CD1c-positive myeloid dendritic cell (primary cell): Measurements from ENCODE around the gene NCOR1.
"Not testable (repeated sequence)": the region's sequence is repeated elsewhere in the genome, so short reads cannot be mapped to it uniquely, and the experiment has no call there.

Source experiments
- DNase-seq: peaks from one replicate; pipeline ENCODE4 v3.0.0-alpha.2; 2016; ENCODE audit errors: extremely low spot score

Gene NCOR1

DNA sequence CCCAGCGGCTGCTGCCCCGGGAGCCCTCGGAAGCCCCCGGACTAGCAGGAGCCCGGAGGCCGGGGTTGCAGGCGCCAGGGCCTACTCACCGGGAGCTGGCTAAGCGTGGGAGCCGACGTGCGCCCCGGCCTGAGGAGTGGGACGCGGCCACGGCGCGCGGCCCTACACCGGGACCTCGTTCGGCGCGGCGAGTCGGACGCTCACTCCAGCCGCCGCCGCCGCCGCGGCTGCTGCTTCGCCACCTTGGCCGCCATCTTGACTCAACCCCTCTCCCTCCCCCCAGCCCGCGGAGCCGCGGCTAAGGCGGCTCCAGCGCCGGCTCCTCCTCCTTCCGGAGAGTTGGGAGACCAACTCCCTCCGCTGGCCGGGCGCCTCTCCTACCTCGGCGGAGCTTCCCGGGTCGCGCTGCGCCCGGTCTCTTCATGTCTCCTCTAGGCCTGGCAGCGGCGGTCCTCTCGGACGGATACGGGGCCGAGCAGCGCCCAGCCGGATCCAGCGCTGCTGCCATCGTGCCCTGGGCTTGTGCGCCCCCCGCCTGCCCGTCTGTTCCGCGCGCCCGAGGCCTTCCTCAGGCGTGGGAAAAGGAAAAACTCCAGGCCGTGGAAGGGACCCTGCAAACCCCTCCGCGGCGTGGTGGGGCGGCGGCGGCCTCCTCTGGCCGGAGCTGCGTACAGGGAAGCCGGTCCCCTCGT is at the start of gene NCOR1:
Gene NCOR1, minus strand, starts transcription at position 262 of the 692 bp plus-strand sequence. CDS start 20,965 bp downstream, outside the sequence.
- DNase-seq, result peak; percentile 95

DNA sequence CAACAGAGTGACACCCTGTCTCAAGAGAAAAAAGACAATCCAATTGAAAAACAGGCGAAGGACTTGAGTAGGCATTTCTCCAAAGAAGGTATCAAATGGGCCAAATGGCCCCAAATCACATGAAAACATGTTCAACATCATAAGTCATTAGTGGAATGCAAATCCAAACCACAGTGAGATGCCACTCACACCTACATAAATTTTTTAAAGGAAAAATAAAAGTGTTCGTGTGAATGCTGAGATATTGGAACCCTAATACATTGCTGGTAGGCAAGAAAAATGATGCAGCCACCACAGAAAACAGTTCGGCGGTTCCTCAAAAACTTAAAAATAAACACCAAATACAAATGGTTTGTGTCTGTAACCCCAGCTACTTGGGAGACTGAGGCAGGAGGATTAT is 46.9 kb upstream of the NCOR1 start:
- DNase-seq, result no peak

DNA sequence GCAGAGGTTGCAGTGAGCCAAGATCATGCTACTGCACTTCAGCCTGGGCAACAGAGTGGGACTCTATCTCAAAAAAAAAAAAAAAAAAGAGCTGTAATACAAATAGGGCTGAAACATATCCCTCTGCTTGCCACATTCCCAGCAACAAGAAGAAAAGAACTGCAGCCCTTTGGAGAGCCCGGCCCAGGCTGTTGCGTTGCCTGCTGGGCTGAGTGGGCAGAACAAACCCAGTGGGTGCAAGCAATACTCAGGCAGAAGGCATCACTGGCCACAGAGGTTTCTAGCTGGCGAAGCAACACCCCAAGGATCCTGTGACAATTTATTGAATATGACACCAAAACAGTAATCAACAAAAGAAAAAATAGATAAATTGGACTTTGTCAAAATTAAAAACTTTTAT is 45.7 kb upstream of the NCOR1 start:
- DNase-seq, result no peak

DNA sequence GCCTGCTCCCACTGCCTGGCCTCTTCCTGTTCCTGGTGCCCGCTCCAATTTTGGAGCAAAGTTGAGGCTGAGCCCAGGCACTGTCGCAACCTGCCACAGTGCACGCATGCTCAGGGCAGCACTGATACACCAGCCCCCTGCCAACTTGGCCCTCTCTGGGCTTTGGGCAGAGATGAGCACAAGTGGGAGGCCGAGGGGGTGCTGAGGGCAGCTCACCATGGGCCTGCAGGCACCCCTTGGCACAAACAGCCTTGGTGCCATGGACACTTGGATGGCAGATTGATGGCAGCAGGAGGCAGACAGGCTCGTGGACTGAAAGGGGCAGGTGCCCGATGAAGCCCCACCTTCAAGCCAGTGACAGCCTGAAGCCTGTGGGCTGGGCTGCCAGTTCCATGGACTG is 44.6 kb upstream of the NCOR1 start:
- no peak for DNase-seq

DNA sequence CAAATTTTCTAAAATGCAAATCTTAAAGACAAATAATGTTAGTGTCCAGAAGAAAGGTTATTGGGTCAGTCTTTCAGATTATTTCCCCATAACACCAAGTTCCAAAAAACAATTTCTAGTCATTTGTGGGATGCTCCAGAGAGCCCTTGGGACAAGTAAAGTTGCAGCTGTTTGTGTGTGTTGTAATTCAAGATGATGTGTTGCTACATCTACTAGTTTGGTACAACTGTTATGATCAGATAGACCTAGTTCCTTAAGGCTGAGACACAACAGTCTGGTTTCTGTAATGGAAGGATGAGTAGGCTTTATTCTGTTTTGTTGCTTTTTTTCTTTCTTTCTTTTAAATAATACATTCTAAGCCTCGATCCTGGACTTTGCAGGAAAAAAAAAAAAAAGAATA is 43.6 kb upstream of the NCOR1 start:
- DNase-seq, result no peak

DNA sequence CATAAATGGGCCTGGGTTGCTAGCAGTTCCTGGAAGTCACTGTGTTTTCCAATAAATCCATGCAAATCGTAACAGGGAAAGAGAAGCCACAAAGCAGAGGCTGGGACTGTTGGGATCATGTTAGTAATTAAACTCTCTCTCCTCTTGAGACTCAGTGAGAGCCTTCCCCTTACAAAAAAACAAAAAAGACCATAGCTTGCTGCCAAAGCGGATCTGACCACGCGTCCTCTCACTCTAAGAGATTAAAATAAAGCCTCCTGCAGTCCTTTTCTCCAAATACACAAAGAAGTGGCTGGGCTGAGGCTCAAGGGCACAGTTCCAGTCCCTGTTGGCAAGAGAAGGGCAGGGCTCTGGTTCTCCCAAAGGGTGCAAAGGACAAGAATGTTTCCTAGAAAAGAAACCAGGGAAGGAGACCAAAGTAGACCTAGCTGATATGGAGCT is 40.2 kb upstream of the NCOR1 start:
- DNase-seq, result no peak

DNA sequence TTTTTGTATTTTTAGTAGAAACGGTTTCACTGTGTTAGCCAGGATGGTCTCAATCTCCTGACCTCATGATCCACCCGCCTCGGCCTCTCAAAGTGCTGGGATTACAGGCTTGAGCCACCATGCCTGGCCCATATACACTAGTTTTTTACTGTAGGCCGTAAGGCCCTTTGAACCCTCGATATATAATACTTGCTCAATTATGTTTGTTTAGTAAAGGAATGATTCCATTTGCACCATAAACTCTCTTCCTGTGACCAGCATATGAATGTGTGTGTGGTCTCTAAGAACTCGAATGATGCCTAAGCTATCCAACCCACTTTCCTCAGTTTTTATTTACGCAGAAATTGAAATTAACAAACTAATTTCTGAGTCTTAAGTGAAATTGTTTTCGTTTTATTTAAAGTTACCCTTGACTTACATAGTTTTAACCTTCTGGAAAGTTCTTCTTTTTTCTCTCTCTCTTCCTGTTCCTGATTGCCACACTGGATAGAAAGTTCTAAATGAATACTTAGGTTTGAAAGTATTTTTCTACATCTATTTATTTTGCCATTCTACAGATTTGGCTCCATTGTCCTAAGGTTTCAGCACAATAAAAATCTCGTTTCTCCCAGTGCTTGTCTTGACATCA is 39.6 kb upstream of the NCOR1 start:
- no peak for DNase-seq

DNA sequence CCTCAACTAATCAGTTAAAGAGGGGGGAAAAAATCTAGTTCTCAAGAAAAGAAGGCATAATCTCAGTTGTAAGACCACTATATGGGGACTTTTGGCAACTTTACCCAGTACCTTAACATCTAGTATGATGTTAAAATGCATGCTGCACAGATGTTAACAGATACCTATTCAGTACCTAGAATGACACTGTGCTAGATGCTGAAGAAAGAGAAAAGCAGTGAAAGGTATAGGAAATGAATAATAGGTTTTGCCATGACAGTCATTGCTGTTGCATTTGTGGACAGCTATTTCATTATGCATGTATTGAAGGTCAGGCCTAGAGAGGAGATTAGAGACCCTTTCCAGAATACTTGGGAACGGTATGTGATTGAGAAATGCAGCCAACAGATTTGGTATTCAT is 36.2 kb upstream of the NCOR1 start:
- DNase-seq, result no peak

DNA sequence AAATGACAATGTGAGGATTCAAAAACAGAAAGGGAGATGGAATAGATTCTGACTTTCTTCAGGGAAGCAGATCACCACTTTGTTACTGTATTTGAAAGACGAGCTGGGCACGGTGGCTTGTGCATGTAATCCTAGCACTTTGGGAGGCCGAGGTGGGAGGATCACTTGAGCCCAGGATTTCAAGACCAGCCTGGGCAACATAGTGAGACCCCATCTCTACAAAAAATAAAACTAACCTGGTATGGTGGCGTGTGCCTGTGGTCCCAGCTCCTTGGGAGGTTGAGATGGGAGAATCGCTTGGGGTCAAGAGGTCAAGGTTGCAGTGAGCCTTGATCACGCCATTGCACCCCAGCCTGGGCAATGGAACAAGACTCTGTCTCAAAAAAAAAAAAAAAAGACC is 35.7 kb upstream of the NCOR1 start:
- no peak for DNase-seq

DNA sequence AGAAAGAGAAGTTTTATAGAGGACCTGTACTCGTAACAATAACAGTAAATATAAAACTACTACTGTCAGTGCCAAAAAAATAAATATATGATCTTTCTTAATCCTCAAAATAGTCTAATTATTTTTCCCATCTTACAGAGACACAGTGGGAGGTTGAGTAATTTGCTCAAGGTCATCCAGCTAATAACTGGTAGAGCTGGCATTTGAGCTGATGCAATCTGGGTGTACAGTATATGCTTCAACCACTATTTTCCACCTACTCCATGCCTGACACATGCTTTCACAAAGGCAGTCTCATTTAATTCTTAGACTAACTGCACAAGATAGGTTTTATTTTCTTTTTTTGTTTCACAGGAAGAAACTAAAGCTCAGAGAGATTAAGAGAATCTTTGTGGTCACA is 35.3 kb upstream of the NCOR1 start:
- no peak for DNase-seq

DNA sequence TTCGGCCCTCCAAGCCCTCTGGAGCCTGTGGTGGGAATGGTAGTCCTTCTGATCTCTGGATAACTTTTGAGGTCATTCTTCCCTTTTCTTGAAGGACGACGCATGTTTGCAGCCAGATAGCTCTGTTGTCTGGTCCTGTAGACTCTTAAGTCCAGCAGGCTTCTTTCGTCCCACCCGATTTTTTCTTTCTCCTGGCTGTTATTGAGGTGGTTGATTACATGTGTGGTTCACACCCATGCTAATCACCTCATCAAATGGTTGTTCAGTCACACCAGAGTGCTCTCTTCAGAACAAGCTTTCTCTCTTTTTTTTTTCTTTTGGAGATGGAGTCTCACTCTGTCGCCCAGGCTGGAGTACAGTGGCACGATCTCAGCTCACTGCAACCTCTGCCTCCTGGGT is 32.3 kb upstream of the NCOR1 start:
- DNase-seq, result no peak

DNA sequence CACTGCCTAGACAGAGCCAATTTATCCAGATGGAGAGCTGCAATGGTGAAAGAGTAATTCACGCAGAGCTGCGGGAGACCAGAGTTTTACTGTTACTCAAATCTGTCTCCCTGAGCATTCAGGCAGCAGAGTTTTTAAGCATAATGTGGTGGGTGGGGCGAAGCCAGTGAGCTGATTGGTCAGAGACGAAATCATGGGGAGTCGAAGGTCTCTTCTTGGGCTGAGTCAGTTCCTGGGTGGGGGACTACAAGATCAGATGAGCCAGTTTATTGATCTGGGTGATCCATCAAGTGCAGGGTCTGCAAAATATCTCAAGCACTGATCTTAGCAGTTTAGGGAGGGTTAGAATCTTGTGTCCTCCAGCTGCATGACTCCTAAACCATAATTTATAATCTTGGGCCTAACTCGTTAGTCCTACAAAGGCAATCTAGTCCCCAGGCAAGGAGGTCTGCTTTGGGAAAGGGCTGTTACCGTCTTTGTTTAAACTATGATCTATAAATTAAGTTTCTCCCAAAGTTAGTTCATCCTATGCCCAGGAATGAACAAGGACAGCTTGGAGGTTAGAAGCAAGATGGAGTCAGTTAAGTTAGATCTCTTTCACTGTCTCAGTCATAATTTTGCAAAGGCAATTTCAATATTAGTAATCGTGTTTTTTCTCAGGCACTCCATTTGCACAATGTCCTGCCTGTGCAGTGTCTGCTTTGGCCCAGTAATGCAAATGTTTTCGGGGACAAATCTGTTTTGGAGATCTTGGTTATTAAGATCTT is 28.6 kb upstream of the NCOR1 start:
- DNase-seq, result no peak

DNA sequence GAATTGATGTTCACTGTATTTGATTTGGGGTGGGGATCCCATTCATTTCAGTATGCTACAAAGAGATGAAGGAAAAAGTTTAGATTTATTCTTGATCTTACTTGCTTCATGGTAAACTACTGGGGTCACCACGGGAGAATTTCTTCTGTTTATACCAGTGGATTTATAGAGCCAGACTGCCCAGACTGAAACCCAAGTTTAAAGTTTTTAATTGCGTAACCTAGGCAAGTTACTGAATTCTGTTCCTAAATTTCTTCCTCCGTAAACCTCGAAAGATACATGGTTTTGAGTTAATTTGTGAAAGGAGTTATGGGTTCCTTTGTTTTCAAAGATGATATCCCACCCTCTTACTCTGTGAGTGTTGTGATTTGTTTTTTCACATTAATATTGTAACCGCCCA is 28.1 kb upstream of the NCOR1 start:
- no peak for DNase-seq

DNA sequence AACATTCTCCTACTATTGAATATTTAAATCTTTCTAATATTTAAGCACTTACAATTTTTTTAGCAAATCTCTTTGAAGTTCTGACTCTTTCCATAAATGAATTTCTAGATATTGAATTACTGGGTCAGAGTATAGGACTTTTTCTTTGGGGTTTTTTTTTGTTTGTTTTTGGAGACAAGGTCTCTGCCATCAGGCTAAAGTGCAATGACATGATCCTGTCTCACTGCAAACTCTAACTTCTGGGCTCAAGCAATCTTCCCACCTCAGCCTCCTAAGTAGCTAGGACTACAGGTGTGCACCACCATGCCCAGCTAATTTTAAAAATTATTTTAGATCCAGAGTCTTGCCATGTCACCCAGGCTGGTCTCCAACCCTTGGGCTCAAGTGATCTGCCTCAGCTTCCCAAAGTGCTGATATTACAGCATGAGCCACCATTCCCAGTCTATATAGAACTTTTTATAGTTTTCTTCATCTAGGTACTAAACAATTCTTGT is 26.6 kb upstream of the NCOR1 start:
- DNase-seq, result no peak

DNA sequence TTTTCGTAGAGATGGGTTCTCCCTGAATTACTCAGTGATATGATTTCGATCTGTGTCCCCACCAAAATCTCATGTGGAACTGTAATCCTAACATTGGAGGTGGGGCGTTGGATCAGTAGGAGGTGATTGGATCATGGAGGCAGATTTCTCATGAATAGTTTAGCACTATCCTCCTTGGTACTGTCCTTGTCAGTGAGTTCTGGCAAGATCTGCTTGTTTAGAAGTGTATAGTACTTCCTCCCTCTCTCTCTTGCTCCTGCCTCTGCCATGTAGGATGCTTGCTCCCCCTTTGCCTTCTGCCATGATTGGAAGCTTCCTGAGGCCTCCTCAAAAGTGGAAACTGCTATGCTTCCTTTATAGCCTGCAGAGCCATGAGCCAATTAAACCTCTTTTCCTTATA is 24.6 kb upstream of the NCOR1 start:
- DNase-seq, result no peak

DNA sequence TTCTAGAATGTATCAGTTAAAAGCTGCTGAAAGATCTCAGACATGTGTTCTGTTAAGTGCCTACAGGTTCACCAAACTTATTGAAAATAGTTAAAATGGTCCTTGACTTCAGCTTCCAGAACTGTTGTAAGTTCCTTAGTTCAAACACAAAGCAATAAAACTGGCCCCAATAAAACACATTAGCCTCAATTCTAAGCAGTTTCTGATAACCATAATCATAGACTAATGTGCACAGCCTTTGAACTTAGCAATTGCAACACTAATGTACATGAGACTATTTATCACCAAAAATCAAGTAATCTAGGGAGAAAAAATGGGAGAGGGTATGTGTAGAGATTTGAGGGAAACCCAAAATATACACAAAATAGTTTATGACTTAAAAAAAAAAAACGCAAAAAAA is 17.1 kb upstream of the NCOR1 start:
- DNase-seq, result no peak

DNA sequence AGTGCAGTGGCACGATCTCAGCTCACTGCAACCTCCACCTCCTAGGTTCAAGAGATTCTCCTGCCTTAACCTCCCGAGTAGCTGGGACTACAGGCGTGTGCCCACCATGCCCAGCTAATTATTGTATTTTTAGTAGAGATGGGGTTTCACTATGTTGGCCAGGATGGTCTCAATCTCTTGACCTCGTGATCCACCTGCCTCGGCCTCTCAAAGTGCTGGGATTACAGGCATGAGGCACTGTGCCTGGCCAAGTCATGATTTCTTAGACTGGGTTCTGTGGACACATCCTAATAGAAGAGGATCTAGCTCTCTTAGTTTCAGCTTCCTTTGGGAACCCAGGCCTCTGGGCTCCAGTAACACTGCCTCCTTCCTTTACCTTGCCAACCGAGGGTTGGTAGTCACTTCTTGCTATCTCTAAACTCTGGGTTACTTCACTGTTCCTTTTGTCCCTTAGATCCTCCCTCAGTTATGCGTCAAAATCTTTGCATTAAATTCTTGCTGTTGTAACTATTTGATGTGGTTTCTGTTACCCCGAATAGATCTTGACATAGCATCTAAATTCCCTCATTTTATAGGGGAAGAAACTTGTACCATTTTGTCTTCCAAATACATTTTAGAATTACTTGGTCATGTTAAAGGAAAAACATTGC is 14.7 kb upstream of the NCOR1 start:
- not testable (repeated sequence) for DNase-seq

DNA sequence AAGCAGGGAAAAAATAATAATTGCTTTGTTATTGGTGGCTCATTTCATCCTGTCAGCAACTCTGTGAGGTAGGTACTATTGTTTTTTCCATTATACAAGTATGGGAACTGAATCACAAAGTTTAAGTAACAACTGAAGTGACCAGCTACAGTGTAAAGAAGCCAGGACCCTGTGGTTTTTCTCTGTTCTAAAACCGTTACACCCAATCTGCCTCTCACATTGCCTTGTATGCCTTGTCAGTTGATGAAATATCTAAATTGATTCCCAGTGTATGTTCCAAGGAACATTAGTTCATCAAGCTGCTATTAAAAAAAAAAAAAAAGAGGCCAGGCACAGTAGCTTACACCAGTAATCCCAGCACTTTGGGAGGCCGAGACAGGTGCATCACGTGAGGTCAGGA is 7.1 kb upstream of the NCOR1 start:
- DNase-seq, result no peak

DNA sequence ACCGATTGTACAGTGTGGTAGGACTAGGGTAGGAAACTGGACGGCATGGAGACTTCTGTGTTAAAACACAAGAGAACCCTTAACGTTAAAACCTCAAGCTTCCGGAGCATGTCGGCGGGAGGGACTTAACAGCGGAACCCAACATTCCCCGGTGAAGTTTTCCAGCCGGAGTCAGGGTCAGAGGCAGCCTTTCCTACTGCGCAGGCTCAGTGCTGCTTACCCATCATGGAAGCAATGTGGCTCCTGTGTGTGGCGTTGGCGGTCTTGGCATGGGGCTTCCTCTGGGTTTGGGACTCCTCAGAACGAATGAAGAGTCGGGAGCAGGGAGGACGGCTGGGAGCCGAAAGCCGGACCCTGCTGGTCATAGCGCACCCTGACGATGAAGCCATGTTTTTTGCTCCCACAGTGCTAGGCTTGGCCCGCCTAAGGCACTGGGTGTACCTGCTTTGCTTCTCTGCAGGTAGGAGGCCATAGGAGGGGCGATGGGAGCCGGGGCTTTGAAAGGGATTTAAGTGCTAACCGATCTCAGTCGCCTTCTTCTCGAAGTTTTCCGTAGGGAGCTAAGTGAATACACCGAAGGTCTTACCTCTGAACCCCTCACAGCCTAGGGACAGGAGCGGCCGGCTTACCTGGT is 1.8 kb upstream of the NCOR1 start, which contains the start of gene PIGL:
Gene PIGL, plus strand, starts transcription at position 209 of the 634 bp plus-strand sequence. Its CDS starts 17 bp downstream, at position 226.
- DNase-seq, result peak; percentile 94

DNA sequence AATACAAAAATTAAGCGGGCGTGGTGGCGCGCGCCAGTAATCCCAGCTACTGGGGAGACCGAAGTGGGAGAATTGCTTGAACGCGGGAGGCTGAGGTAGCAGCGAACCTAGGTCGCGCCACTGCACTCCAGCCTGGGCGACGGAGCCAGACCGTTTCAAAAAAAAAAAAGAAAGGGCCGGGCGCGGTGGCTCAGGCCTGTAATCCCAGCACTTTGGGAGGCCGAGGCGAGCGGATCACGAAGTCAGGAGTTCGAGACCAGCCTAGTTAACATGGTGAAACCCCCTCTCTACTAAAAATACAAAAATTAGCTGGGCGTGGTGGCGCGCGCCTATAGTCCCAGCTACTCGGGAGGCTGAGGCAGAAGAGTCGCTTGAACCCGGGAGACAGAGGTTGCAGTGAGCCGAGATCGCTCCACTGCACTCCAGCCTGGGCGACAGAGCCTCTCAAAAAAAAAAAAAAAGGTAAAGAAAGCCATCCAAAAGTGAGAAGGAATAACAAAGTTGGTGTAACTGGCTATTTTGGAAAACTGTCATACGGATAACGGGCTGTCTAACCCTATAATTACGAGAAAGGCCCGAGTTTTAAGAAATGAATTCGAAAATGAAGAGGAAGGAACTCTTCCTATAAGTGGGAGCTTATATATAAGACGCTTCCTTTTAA is 1.1 kb upstream of the NCOR1 start:
- not testable (repeated sequence) for DNase-seq

DNA sequence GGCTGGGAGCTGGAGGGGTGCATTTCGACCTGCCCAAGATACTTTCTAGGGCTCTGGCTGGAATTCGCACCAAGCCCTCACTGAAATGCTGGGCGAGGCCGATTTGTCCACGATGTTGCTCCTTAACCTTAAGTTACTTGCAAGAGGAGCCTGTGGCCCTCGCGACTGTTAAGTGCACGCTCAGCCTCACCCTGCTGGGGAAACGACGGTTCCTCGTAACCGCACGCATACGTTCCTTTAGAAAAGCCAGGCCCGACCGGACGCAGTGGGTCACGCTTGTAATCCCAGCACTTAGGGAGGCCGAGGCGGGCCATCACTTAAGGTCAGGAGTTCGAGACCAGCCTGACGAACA is 607 bp upstream of the NCOR1 start:
- DNase-seq, result peak; percentile 36
